DMS53 (cell line): Measurements from ENCODE around the gene KRTAP5-3.
A peak's percentile ranks its signal among the peaks of the same experiment; 100 is the strongest.
"Not testable (repeated sequence)": the region's sequence is repeated elsewhere in the genome, so short reads cannot be mapped to it uniquely, and the experiment has no call there.

Source experiments
- DNase-seq: peaks from one replicate; lab custom pipeline; 2025; lab: John Stamatoyannopoulos, UW

KRTAP5-3 gene

GRCh38 chr11:1582909-1583308 lies 25.4 kb downstream of the KRTAP5-3 start:
- DNase-seq = not testable (repeated sequence)

GRCh38 chr11:1581976-1582375 lies 26.3 kb downstream of the KRTAP5-3 start:
- DNase-seq = no peak

GRCh38 chr11:1576825-1577224 lies 31.4 kb downstream of the KRTAP5-3 start:
- DNase-seq = no peak

- not testable (repeated sequence) for DNase-seq
Measured at GRCh38 chr11:1575756-1576155, 32.5 kb downstream of the KRTAP5-3 start.

- no peak for DNase-seq
Measured at GRCh38 chr11:1574933-1575242, 33.4 kb downstream of the KRTAP5-3 start.

GRCh38 chr11:1574238-1574932 lies 33.9 kb downstream of the KRTAP5-3 start:
- DNase-seq = peak; percentile 98

- no peak for DNase-seq
Measured at GRCh38 chr11:1573903-1574237, 34.4 kb downstream of the KRTAP5-3 start.

GRCh38 chr11:1573077-1573902 lies 35.0 kb downstream of the KRTAP5-3 start:
- DNase-seq = peak; percentile 90

GRCh38 chr11:1572197-1573076 lies 35.8 kb downstream of the KRTAP5-3 start, which contains the start of gene DUSP8:
Gene DUSP8, minus strand, starts transcription at chr11:1572271. Its CDS starts 6,445 bp downstream, at chr11:1565826.
- DNase-seq = peak; percentile 98

- no peak for DNase-seq
Measured at GRCh38 chr11:1571760-1572196, 36.5 kb downstream of the KRTAP5-3 start.

- DNase-seq = peak; percentile 74
Measured at GRCh38 chr11:1570896-1571759, 37.1 kb downstream of the KRTAP5-3 start.

GRCh38 chr11:1570531-1570895 lies 37.8 kb downstream of the KRTAP5-3 start:
- DNase-seq = no peak

- DNase-seq = no peak
Measured at GRCh38 chr11:1570001-1570453, 38.2 kb downstream of the KRTAP5-3 start.

- no peak for DNase-seq
Measured at GRCh38 chr11:1569251-1569780, 38.9 kb downstream of the KRTAP5-3 start.

GRCh38 chr11:1568441-1568911 lies 39.8 kb downstream of the KRTAP5-3 start:
- peak; percentile 58 for DNase-seq

GRCh38 chr11:1567721-1568100 lies 40.6 kb downstream of the KRTAP5-3 start:
- no peak for DNase-seq

GRCh38 chr11:1567052-1567720 lies 41.1 kb downstream of the KRTAP5-3 start:
- DNase-seq = no peak

GRCh38 chr11:1566381-1567051 lies 41.7 kb downstream of the KRTAP5-3 start:
- no peak for DNase-seq

- no peak for DNase-seq
Measured at GRCh38 chr11:1565904-1566247, 42.4 kb downstream of the KRTAP5-3 start.
